IMR-90 (cell line): Measurements from ENCODE around the gene CLPTM1L. TPM values are rescaled to one million over a fixed set of nuclear protein-coding genes. Genes with fewer than 3 reads are reported as not detected.
A peak's percentile ranks its signal among the peaks of the same experiment; 100 is the strongest.
"Not testable (repeated sequence)": the region's sequence is repeated elsewhere in the genome, so short reads cannot be mapped to it uniquely, and the experiment has no call there.

ENCODE experiments used
- ATAC-seq: fragments of 200-7000 bp; cut with Tn5 transposase; 2 replicates; pipeline ENCODE4 v1.9.1; 2020; ENCODE audit warnings: low read depth, mild to moderate bottlenecking, moderate library complexity
- BruUV-seq: library from RNA; stranded (reverse); fragments of 400-500 nt; replicated peaks from 2 replicates; lab custom pipeline; 2021; lab: Mats Ljungman, UMichigan
- CTCF ChIA-PET: fragments of 300-600 bp; formaldehyde crosslinking; extraction: SDS; loops from one replicate; lab custom pipeline; 2021; ENCODE audit warnings: antibody characterized with exemption; lab: Yijun Ruan, JAX
- POLR2A ChIA-PET: fragments of 300-600 bp; sonication (Branson Sonifier 250); formaldehyde crosslinking; loops from one replicate; lab custom pipeline; 2022; ENCODE audit warnings: antibody characterized with exemption; ENCODE audit not compliant: unreplicated experiment; lab: Charles Lee
- DNase-seq: peaks from one replicate; pipeline ENCODE4 v3.0.0; 2013
- H2AFZ ChIP-seq: replicated peaks from 2 replicates; pipeline ENCODE3; 2013; ENCODE audit warnings: low read length, mild to moderate bottlenecking; ENCODE audit not compliant: poor library complexity
- H2AK5ac ChIP-seq: 2 replicates; pipeline ENCODE4 v1.6.1; 2013; ENCODE audit warnings: low read depth, low read length, inconsistent platforms
- H2AK9ac ChIP-seq: replicated peaks from 2 replicates; pipeline ENCODE3; 2013; ENCODE audit warnings: mild to moderate bottlenecking, low read depth, low read length, moderate library complexity; ENCODE audit not compliant: poor library complexity
- H2BK120ac ChIP-seq: 2 replicates; pipeline ENCODE4 v1.6.1; 2013; ENCODE audit warnings: low read depth, low read length, inconsistent platforms
- H2BK15ac ChIP-seq: 3 replicates; pipeline ENCODE4 v1.6.1; 2013; ENCODE audit warnings: low read depth, low read length, inconsistent platforms
- H2BK20ac ChIP-seq: 2 replicates; pipeline ENCODE4 v1.6.1; 2013; ENCODE audit warnings: low read depth, mild to moderate bottlenecking, inconsistent platforms, low read length, moderate library complexity
- H2BK5ac ChIP-seq: 2 replicates; pipeline ENCODE4 v1.6.1; 2013; ENCODE audit warnings: mild to moderate bottlenecking, low read depth, low read length, inconsistent platforms; ENCODE audit not compliant: poor library complexity, severe bottlenecking
- H3K14ac ChIP-seq: replicated peaks from 2 replicates; pipeline ENCODE4 v1.6.1; 2013; ENCODE audit warnings: low read depth, low read length, inconsistent platforms
- H3K18ac ChIP-seq: 2 replicates; pipeline ENCODE4 v1.6.1; 2013; ENCODE audit warnings: low read depth, low read length, control low read depth
- H3K23ac ChIP-seq: 2 replicates; pipeline ENCODE4 v1.6.1; 2013; ENCODE audit warnings: low read depth, low read length, inconsistent platforms
- H3K27ac ChIP-seq: 2 replicates; pipeline ENCODE4 v1.5.1; 2013; ENCODE audit warnings: mild to moderate bottlenecking, control low read depth, low read length; ENCODE audit not compliant: insufficient read depth
- H3K27me3 ChIP-seq: 2 replicates; pipeline ENCODE4 v1.6.1; 2013; ENCODE audit warnings: low read length; ENCODE audit not compliant: control insufficient read depth, insufficient read depth
- H3K36me3 ChIP-seq: 2 replicates; pipeline ENCODE4 v1.6.1; 2013; ENCODE audit warnings: low read length, mixed read lengths; ENCODE audit not compliant: control insufficient read depth, insufficient read depth
- H3K4ac ChIP-seq: 2 replicates; pipeline ENCODE4 v1.6.1; 2013; ENCODE audit warnings: low read depth, low read length, inconsistent platforms
- H3K4me1 ChIP-seq: 2 replicates; pipeline ENCODE4 v1.6.1; 2013; ENCODE audit warnings: low read length, mixed read lengths; ENCODE audit not compliant: control insufficient read depth, insufficient read depth
- H3K4me2 ChIP-seq: 2 replicates; pipeline ENCODE4 v1.6.1; 2013; ENCODE audit warnings: low read depth, mild to moderate bottlenecking, control low read depth, low read length, moderate library complexity
- H3K4me3 ChIP-seq: 2 replicates; pipeline ENCODE4 v1.5.1; 2013; ENCODE audit warnings: low read depth, mild to moderate bottlenecking, control low read depth, low read length, moderate library complexity; ENCODE audit not compliant: insufficient read depth
- H3K56ac ChIP-seq: 2 replicates; pipeline ENCODE4 v1.6.1; 2013; ENCODE audit warnings: low read length, inconsistent platforms; ENCODE audit not compliant: insufficient read depth; ENCODE audit errors: extremely low read depth
- H3K79me1 ChIP-seq, 2 experiments: 2 replicates each; pipeline ENCODE4 v1.6.1; 2013; ENCODE audit warnings: low read length in 2 of 2, inconsistent platforms in 1 of 2, low read depth in 1 of 2
- H3K9ac ChIP-seq: 2 replicates; pipeline ENCODE4 v1.6.1; 2013; ENCODE audit warnings: low read depth, low read length, control low read depth
- H3K9me1 ChIP-seq: 2 replicates; pipeline ENCODE4 v1.6.1; 2013; ENCODE audit warnings: low read length, inconsistent platforms; ENCODE audit not compliant: insufficient read depth
- H3K9me3 ChIP-seq: 2 replicates; pipeline ENCODE4 v1.6.1; 2013; ENCODE audit warnings: low read length; ENCODE audit not compliant: control insufficient read depth, insufficient read depth
- H4K20me1 ChIP-seq: 2 replicates; pipeline ENCODE4 v1.6.1; 2013; ENCODE audit warnings: low read length, inconsistent platforms; ENCODE audit not compliant: insufficient read depth
- H4K5ac ChIP-seq: 2 replicates; pipeline ENCODE4 v1.6.1; 2013; ENCODE audit warnings: mild to moderate bottlenecking, low read depth, low read length, control low read depth
- H4K8ac ChIP-seq, 2 experiments: 2 replicates each; pipeline ENCODE4 v1.6.1; 2013; ENCODE audit warnings: low read depth in 2 of 2, low read length in 2 of 2, control low read depth in 1 of 2, inconsistent platforms in 1 of 2
- H4K91ac ChIP-seq: 2 replicates; pipeline ENCODE4 v1.6.1; 2013; ENCODE audit warnings: low read depth, low read length, inconsistent platforms; ENCODE audit not compliant: insufficient read depth
- WGBS, 2 experiments: methylation state at CpG; one replicate each; pipeline versions ENCODE4 v1.1.5 to v1.1.7; 2013; ENCODE audit warnings: missing lambda C conversion rate in 2 of 2; ENCODE audit not compliant: insufficient read length in 1 of 2; ENCODE audit errors: extremely low coverage in 2 of 2; 5-methylcytosine and 5-hydroxymethylcytosine counted together
- dilution Hi-C: fragments of 300-500 bp; cut with HindIII; formaldehyde crosslinking; loops from one replicate; pipeline ENCODE4 v1.14.3; 2018; ENCODE audit warnings: low sequenced_read_pairs; ENCODE audit not compliant: unreplicated experiment
- in situ Hi-C: fragments of 300-500 bp; cut with MboI; formaldehyde crosslinking; loops from 3 replicates; pipeline ENCODE4 v1.14.3; 2019; ENCODE audit warnings: low sequenced_read_pairs, inconsistent platforms, mixed read lengths
- intact Hi-C: fragments of 100-400 bp; cut with micrococcal nuclease; formaldehyde crosslinking; loops from 2 replicates; pipeline ENCODE4 v1.10.0; 2022
- polyA plus RNA-seq, 3 experiments: library from polyadenylated mRNA; depleted of rRNA; stranded (reverse); fragments of >200 nt; gene quantifications; 2 replicates each; pipeline ENCODE4 v1.2.3, GENCODE V29; 2012; ENCODE audit warnings: low replicate concordance in 1 of 3
- total RNA-seq: library from RNA; depleted of rRNA; stranded (reverse); fragments of >200 nt; gene quantifications from 2 replicates; pipeline ENCODE4 v1.2.3, GENCODE V29; 2012

CLPTM1L gene
- total and polyA plus RNA-seq, 2 of the 4 experiments (the other 2 are of a cell fraction): 114 to 137 TPM

- CTCF ChIA-PET: not testable (repeated sequence)
These were observed 18.4 kb downstream of the CLPTM1L start for GRCh38 chr5:1326532-1326875.

More at GRCh38 chr5:1326532-1326875, 18.4 kb downstream of the CLPTM1L start:
- H3K14ac ChIP-seq, H3K56ac ChIP-seq, POLR2A ChIA-PET, H3K9me1 ChIP-seq, H3K23ac ChIP-seq, H3K27me3 ChIP-seq, ATAC-seq, DNase-seq, H3K9ac ChIP-seq, H3K4me2 ChIP-seq, H3K4me1 ChIP-seq, dilution Hi-C loops, H3K4me3 ChIP-seq, intact Hi-C loops, H4K20me1 ChIP-seq, H2AFZ ChIP-seq, BruUV-seq, H4K5ac ChIP-seq, H2AK9ac ChIP-seq, in situ Hi-C loops: not testable (repeated sequence)
- Histone ChIP-seq H2AK5ac (peak overlapping the region; percentile 82; the same call in 1 of the 2 replicates), H2BK20ac (0 out of 2 replicates have a peak overlapping the region, but pooled peaks have one; percentile 24), H2BK5ac (peak overlapping the region; percentile 44), H3K18ac (peak overlapping the region; percentile 69; the same call in 1 of the 2 replicates), H4K91ac (peak overlapping the region; percentile 37; the same call in 1 of the 2 replicates), H3K79me1 (peaks cover 10 to 18% of the 10 kb centered on the region in 2 experiments; a peak in 3 of 4 replicates), H3K36me3 (peaks cover 52% of the 10 kb centered on the region), H4K8ac (peak overlapping the region; percentile 42 to 48; a peak in 2 of 4 replicates), H2BK120ac (peak overlapping the region; percentile 60; the same call in 1 of the 2 replicates), H3K4ac (peak overlapping the region; percentile 65; the same call in 1 of the 2 replicates), H3K9me3 (peaks cover 13% of the 10 kb centered on the region), H3K27ac (peak overlapping the region; percentile 53; the same call in 1 of the 2 replicates), H2BK15ac (0 out of 3 replicates have a peak overlapping the region, but pooled peaks have one; percentile 50)
- WGBS, 2 experiments: 77% methylated on average over 5 of the region's 5 CpGs; no CpG with 5 or more reads in 1 of the 2 experiments
